Liver (tissue), 9 donors: Measurements from ENCODE around the gene FZD10. TPM values are rescaled to one million over a fixed set of nuclear protein-coding genes. Genes with fewer than 3 reads are reported as not detected.

ENCODE experiments used
- DNase-seq: peaks from one replicate; pipeline ENCODE4 v3.0.0-alpha.2; 2017; ENCODE audit warnings: low spot score
- H3K27ac ChIP-seq, 2 donors: one replicate each; pipeline ENCODE4 v1.7.0; 2013; ENCODE audit warnings: inconsistent platforms in 2 of 2, low read length in 2 of 2, control low read depth in 1 of 2, low read depth in 1 of 2, mild to moderate bottlenecking in 1 of 2
- H3K27me3 ChIP-seq, 4 donors: one replicate each; pipeline versions ENCODE4 v1.6.1 to v1.7.0; 2013; ENCODE audit warnings: low read length in 3 of 4, inconsistent platforms in 1 of 4, mild to moderate bottlenecking in 1 of 4, moderate library complexity in 1 of 4; ENCODE audit not compliant: control insufficient read depth in 4 of 4, insufficient read depth in 4 of 4
- H3K36me3 ChIP-seq, 4 donors: one replicate each; pipeline versions ENCODE4 v1.6.1 to v1.7.0; 2013; ENCODE audit warnings: low read length in 3 of 4, mild to moderate bottlenecking in 3 of 4, low read depth in 1 of 4, moderate library complexity in 1 of 4; ENCODE audit not compliant: control insufficient read depth in 4 of 4, insufficient read depth in 3 of 4
- H3K4me1 ChIP-seq, 4 donors: one replicate each; pipeline versions ENCODE4 v1.6.1 to v1.7.0; 2013; ENCODE audit warnings: low read length in 3 of 4, mild to moderate bottlenecking in 3 of 4, moderate library complexity in 1 of 4; ENCODE audit not compliant: control insufficient read depth in 4 of 4, insufficient read depth in 4 of 4
- H3K4me3 ChIP-seq, 3 donors: one replicate each; pipeline versions ENCODE4 v1.6.1 to v1.7.0; 2013; ENCODE audit warnings: low read length in 3 of 3, control low read depth in 1 of 3, low read depth in 1 of 3, mild to moderate bottlenecking in 1 of 3
- H3K9ac ChIP-seq, 2 donors: one replicate each; pipeline ENCODE4 v1.7.0; 2013; ENCODE audit warnings: low read length in 2 of 2, mild to moderate bottlenecking in 2 of 2, moderate library complexity in 2 of 2, control low read depth in 1 of 2, low read depth in 1 of 2
- H3K9me3 ChIP-seq, 4 donors: one replicate each; pipeline versions ENCODE4 v1.6.1 to v1.7.0; 2013; ENCODE audit warnings: low read length in 3 of 4; ENCODE audit not compliant: control insufficient read depth in 4 of 4
- ATF3 ChIP-seq: IDR thresholded peaks from 2 replicates; pipeline ENCODE4 v1.6.1; 2016; ENCODE audit warnings: antibody characterized with exemption
- CTCF ChIP-seq: fragments of 150-350 bp; IDR thresholded peaks from 2 replicates; pipeline ENCODE4 v1.5.1; 2017; ENCODE audit warnings: improper control_type of control experiment, low read depth, low read length; ENCODE audit not compliant: missing input control
- EGR1 ChIP-seq, 2 donors: IDR thresholded peaks; 2 replicates each; pipeline ENCODE4 v1.6.1; 2016 to 2018; ENCODE audit warnings: antibody characterized with exemption in 2 of 2, low read depth in 2 of 2
- FOXA1 ChIP-seq: IDR thresholded peaks from 2 replicates; pipeline ENCODE4 v1.6.1; 2016; ENCODE audit warnings: antibody characterized with exemption
- FOXA2 ChIP-seq: IDR thresholded peaks from 2 replicates; pipeline ENCODE4 v1.6.1; 2016; ENCODE audit warnings: antibody characterized with exemption
- GABPA ChIP-seq, 2 donors: IDR thresholded peaks in 1 of 2; conservative IDR thresholded peaks in 1 of 2; 2 replicates each; pipeline ENCODE4 v1.6.1; 2016; ENCODE audit warnings: antibody characterized with exemption in 2 of 2, mild to moderate bottlenecking in 1 of 2, moderate library complexity in 1 of 2
- HNF4A ChIP-seq, 2 donors: conservative IDR thresholded peaks; 2 replicates each; pipeline ENCODE4 v1.6.1; 2016; ENCODE audit warnings: antibody characterized with exemption in 2 of 2, mild to moderate bottlenecking in 2 of 2
- HNF4G ChIP-seq: IDR thresholded peaks from 2 replicates; pipeline ENCODE4 v1.6.1; 2016; ENCODE audit warnings: antibody characterized with exemption
- JUND ChIP-seq, 2 donors: IDR thresholded peaks; 2 replicates each; pipeline ENCODE4 v1.6.1; 2016; ENCODE audit warnings: antibody characterized with exemption in 2 of 2
- MAX ChIP-seq: IDR thresholded peaks from 2 replicates; pipeline ENCODE4 v1.6.1; 2016; ENCODE audit warnings: antibody characterized with exemption
- NR2F2 ChIP-seq: IDR thresholded peaks from 2 replicates; pipeline ENCODE4 v1.6.1; 2016; ENCODE audit warnings: antibody characterized with exemption
- RAD21 ChIP-seq, 2 donors: IDR thresholded peaks; 2 replicates each; pipeline ENCODE4 v1.6.1; 2016; ENCODE audit warnings: antibody characterized with exemption in 2 of 2, mild to moderate bottlenecking in 2 of 2
- REST ChIP-seq: IDR thresholded peaks from 2 replicates; pipeline ENCODE4 v1.6.1; 2016; ENCODE audit warnings: antibody characterized with exemption, mild to moderate bottlenecking
- RXRA ChIP-seq, 2 donors: IDR thresholded peaks; 2 replicates each; pipeline ENCODE4 v1.6.1; 2017 to 2018; ENCODE audit warnings: antibody characterized with exemption in 2 of 2, mild to moderate bottlenecking in 1 of 2
- SP1 ChIP-seq: IDR thresholded peaks from 2 replicates; pipeline ENCODE4 v1.6.1; 2018; ENCODE audit warnings: antibody characterized with exemption, mild to moderate bottlenecking
- TAF1 ChIP-seq: conservative IDR thresholded peaks from 2 replicates; pipeline ENCODE4 v1.6.1; 2016; ENCODE audit warnings: antibody characterized with exemption, mild to moderate bottlenecking
- YY1 ChIP-seq: IDR thresholded peaks from 2 replicates; pipeline ENCODE4 v1.6.1; 2016; ENCODE audit warnings: antibody characterized with exemption, mild to moderate bottlenecking
- ZBTB33 ChIP-seq: IDR thresholded peaks from 2 replicates; pipeline ENCODE4 v1.6.1; 2016; ENCODE audit warnings: antibody characterized with exemption
- WGBS: extraction: QIAGEN DNeasy Blood & Tissue Kit; methylation state at CpG from one replicate; pipeline ENCODE4 v1.1.7; 2013; 5-methylcytosine and 5-hydroxymethylcytosine counted together
- polyA plus RNA-seq, 2 donors: library from polyadenylated mRNA; stranded (reverse) in 1 of 2; unstranded in 1 of 2; fragments of 200-250 nt in 1 of 2; fragments of >200 nt in 1 of 2; fragmentation: Nextera tagmentation in 1 of 2; extraction: Ambion mirVana in 1 of 2; gene quantifications; one replicate each; pipeline versions ENCODE4 v1.2.1 to v1.2.3, GENCODE V29; 2013 to 2015
- total RNA-seq, 2 donors: library from RNA; depleted of rRNA; stranded (reverse); fragments of >200 nt; gene quantifications; one replicate each; pipeline ENCODE4 v1.2.3, GENCODE V29; 2014
- donor health status: healthy.
- donor health status: healthy.
- donor health status: healthy.
- donor health status: healthy.
- donor health status: healthy.

FZD10 gene
- total and polyA plus RNA-seq, 4 donors: 0.02 TPM; not detected in 3

- TF ChIP-seq MAX (no peak), ATF3 (no peak), FOXA2 (no peak), RXRA (IDR thresholded peaks at IDR 0.05) (no peak), HNF4G (no peak), JUND (IDR thresholded peaks at IDR 0.05) (no peak), TAF1 (no peak)
Observed at GRCh38 chr12:130179191-130179590, 16.9 kb downstream of the FZD10 start (continued).

- no peak overlapping the region for H3K9ac ChIP-seq
- H3K36me3 ChIP-seq: no peaks in the 10 kb centered on the region
- no peaks in the 10 kb centered on the region for H3K27me3 ChIP-seq
- TF ChIP-seq SP1 (no peak), TAF1 (no peak), FOXA1 (no peak), HNF4G (no peak), HNF4A (conservative IDR thresholded peaks at IDR 0.05) (no peak), JUND (IDR thresholded peaks at IDR 0.05) (no peak), MAX (no peak), REST (no peak), RAD21 (IDR thresholded peaks at IDR 0.05) (no peak), EGR1 (IDR thresholded peaks at IDR 0.05; ENCODE audit: low read depth in 2 of 2) (no peak), FOXA2 (no peak), RXRA (IDR thresholded peaks at IDR 0.05) (no peak), YY1 (no peak), CTCF (no peak), ZBTB33 (no peak), ATF3 (no peak), GABPA (IDR thresholded peaks at IDR 0.05 in 1 of 2, conservative IDR thresholded peaks at IDR 0.05 in 1 of 2) (no peak), NR2F2 (no peak)
- H3K4me1 ChIP-seq: no peaks in the 10 kb centered on the region
- no peak for DNase-seq
- 86% methylated on average over 11 of the region's 11 CpGs for WGBS
- H3K9me3 ChIP-seq: peaks cover 2 to 19% (median 4%) of the 10 kb centered on the region in 4 donors
- no peak overlapping the region for H3K27ac ChIP-seq
- H3K4me3 ChIP-seq: no peak overlapping the region
Observed at GRCh38 chr12:130179621-130180020, 17.4 kb downstream of the FZD10 start.
